ENCODE results near the gene CDH2.

- TF ChIP-seq, protein P1, sequence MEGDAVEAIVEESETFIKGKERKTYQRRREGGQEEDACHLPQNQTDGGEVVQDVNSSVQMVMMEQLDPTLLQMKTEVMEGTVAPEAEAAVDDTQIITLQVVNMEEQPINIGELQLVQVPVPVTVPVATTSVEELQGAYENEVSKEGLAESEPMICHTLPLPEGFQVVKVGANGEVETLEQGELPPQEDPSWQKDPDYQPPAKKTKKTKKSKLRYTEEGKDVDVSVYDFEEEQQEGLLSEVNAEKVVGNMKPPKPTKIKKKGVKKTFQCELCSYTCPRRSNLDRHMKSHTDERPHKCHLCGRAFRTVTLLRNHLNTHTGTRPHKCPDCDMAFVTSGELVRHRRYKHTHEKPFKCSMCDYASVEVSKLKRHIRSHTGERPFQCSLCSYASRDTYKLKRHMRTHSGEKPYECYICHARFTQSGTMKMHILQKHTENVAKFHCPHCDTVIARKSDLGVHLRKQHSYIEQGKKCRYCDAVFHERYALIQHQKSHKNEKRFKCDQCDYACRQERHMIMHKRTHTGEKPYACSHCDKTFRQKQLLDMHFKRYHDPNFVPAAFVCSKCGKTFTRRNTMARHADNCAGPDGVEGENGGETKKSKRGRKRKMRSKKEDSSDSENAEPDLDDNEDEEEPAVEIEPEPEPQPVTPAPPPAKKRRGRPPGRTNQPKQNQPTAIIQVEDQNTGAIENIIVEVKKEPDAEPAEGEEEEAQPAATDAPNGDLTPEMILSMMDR (IDR thresholded peaks at IDR 0.05), result no peak
- TF ChIP-seq, protein P2, sequence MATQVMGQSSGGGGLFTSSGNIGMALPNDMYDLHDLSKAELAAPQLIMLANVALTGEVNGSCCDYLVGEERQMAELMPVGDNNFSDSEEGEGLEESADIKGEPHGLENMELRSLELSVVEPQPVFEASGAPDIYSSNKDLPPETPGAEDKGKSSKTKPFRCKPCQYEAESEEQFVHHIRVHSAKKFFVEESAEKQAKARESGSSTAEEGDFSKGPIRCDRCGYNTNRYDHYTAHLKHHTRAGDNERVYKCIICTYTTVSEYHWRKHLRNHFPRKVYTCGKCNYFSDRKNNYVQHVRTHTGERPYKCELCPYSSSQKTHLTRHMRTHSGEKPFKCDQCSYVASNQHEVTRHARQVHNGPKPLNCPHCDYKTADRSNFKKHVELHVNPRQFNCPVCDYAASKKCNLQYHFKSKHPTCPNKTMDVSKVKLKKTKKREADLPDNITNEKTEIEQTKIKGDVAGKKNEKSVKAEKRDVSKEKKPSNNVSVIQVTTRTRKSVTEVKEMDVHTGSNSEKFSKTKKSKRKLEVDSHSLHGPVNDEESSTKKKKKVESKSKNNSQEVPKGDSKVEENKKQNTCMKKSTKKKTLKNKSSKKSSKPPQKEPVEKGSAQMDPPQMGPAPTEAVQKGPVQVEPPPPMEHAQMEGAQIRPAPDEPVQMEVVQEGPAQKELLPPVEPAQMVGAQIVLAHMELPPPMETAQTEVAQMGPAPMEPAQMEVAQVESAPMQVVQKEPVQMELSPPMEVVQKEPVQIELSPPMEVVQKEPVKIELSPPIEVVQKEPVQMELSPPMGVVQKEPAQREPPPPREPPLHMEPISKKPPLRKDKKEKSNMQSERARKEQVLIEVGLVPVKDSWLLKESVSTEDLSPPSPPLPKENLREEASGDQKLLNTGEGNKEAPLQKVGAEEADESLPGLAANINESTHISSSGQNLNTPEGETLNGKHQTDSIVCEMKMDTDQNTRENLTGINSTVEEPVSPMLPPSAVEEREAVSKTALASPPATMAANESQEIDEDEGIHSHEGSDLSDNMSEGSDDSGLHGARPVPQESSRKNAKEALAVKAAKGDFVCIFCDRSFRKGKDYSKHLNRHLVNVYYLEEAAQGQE (IDR thresholded peaks at IDR 0.05; ENCODE audit: insufficient read depth in 1 of 2, low read depth in 2 of 2, low read length in 1 of 2), result no peak
- TF ChIP-seq POLR2AphosphoS5 (IDR thresholded peaks at IDR 0.05; ENCODE audit: low read depth, low read length), result no peak
- TF ChIP-seq TCF7L2 (IDR thresholded peaks at IDR 0.05; ENCODE audit: low read depth, low read length), result no peak
These were observed 40.9 kb downstream of the CDH2 start for GRCh38 chr18:28136071-28136470.
